GM19328 (cell line): Measurements from ENCODE around the gene CBX8.
"Not testable (repeated sequence)": the region's sequence is repeated elsewhere in the genome, so short reads cannot be mapped to it uniquely, and the experiment has no call there.

ENCODE experiments used
- ATAC-seq: cut with Tn5 transposase; IDR thresholded peaks from one replicate; pipeline ENCODE4 v1.9.1; 2021; ENCODE audit warnings: mild to moderate bottlenecking, moderate library complexity; ENCODE audit not compliant: unreplicated experiment

CBX8 gene

GRCh38 chr17:79781736-79782575 lies 14.9 kb downstream of the CBX8 start:
- no peak for ATAC-seq

- ATAC-seq, result no peak
These were observed 15.7 kb downstream of the CBX8 start for GRCh38 chr17:79781012-79781650.

- ATAC-seq, result no peak
These were observed 17.1 kb downstream of the CBX8 start for GRCh38 chr17:79779661-79780365.

- ATAC-seq, result no peak
These were observed 17.8 kb downstream of the CBX8 start for GRCh38 chr17:79779084-79779529.

- ATAC-seq, result no peak
These were observed 18.3 kb downstream of the CBX8 start for GRCh38 chr17:79778504-79779083.

GRCh38 chr17:79777894-79778503 lies 18.9 kb downstream of the CBX8 start, which contains the start of gene CBX2:
Gene CBX2, plus strand, starts transcription at chr17:79778148. Its CDS starts 88 bp downstream, at chr17:79778236.
- ATAC-seq, result peak; percentile 58

GRCh38 chr17:79777120-79777893 lies 19.6 kb downstream of the CBX8 start:
- peak; percentile 22 for ATAC-seq

GRCh38 chr17:79776376-79777119 lies 20.3 kb downstream of the CBX8 start:
- no peak for ATAC-seq

- no peak for ATAC-seq
These were observed 21.2 kb downstream of the CBX8 start for GRCh38 chr17:79775632-79776031.

GRCh38 chr17:79774561-79774975 lies 22.3 kb downstream of the CBX8 start:
- ATAC-seq, result no peak

- not testable (repeated sequence) for ATAC-seq
These were observed 24.2 kb downstream of the CBX8 start for GRCh38 chr17:79772726-79773125.

- no peak for ATAC-seq
These were observed 25.6 kb downstream of the CBX8 start for GRCh38 chr17:79771276-79771675.

- no peak for ATAC-seq
These were observed 27.0 kb downstream of the CBX8 start for GRCh38 chr17:79769570-79770506.

- no peak for ATAC-seq
These were observed 31.2 kb downstream of the CBX8 start for GRCh38 chr17:79765708-79766107.

GRCh38 chr17:79761894-79762589 lies 34.8 kb downstream of the CBX8 start:
- ATAC-seq, result no peak

- no peak for ATAC-seq
These were observed 36.5 kb downstream of the CBX8 start for GRCh38 chr17:79760197-79760906.

GRCh38 chr17:79758271-79758670 lies 38.6 kb downstream of the CBX8 start:
- ATAC-seq, result no peak
